ENCODE data around the gene NRDC.
A peak's percentile ranks its signal among the peaks of the same experiment; 100 is the strongest.
"Not testable (repeated sequence)": the region's sequence is repeated elsewhere in the genome, so short reads cannot be mapped to it uniquely, and the experiment has no call there.

The NRDC gene

DNA sequence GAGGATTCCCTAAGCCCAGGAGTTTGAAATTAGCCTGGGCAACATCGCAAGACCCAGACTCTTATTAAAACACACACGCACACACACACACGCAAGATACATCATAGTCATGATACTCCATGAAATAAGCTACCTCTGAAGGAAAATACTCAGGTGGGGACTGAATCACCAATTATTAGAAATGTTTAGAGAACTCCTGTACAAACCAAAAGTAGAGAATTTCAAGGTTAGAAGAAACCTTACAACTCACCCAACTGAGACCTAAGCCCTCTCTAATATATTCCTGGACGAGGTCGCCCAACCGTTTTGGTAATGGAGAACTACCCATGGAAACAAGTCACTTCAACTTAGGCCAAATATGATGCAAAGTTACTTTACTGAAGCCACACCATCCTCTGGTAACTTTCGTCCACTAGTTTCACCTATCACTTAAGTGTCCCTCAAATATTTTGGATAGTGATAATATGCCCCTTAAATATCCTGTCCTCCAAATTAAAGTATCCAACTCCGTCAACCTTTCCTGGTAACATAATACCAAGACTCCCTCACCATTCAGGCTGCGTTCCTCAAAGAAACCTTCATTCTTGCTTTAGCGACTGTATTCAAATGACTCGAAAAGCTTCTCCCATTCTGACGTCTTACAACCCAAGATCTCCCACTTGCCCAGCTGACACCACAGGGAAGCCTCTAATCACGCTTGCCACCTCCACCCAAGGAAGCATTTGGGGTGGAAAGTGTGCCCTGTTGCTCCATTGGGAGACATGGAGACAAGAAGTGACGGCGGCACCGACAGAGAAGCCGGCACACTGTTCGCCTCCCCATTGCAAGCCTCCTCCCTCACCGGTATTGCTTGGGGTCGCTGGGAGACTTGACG is 856 bp downstream of the NRDC start:
- Histone ChIP-seq H3K9me3 (no peaks in the 10 kb centered on the region), H3K27me3 (peaks cover 27% of the 10 kb centered on the region), H3K27ac (peak overlapping the region; percentile 96), H3K36me3 (peaks cover 10% of the 10 kb centered on the region), H3K4me1 (ENCODE audit: control insufficient read depth in 1 of 2, insufficient read depth in 1 of 2, low read depth in 1 of 2, low read length in 1 of 2) (peaks cover 37 to 43% of the 10 kb centered on the region in 2 experiments), H3K4me3 (ENCODE audit: low read depth in 1 of 2, low read length in 1 of 2) (peak overlapping the region; percentile 81 to 91)
- TF ChIP-seq, protein P1, sequence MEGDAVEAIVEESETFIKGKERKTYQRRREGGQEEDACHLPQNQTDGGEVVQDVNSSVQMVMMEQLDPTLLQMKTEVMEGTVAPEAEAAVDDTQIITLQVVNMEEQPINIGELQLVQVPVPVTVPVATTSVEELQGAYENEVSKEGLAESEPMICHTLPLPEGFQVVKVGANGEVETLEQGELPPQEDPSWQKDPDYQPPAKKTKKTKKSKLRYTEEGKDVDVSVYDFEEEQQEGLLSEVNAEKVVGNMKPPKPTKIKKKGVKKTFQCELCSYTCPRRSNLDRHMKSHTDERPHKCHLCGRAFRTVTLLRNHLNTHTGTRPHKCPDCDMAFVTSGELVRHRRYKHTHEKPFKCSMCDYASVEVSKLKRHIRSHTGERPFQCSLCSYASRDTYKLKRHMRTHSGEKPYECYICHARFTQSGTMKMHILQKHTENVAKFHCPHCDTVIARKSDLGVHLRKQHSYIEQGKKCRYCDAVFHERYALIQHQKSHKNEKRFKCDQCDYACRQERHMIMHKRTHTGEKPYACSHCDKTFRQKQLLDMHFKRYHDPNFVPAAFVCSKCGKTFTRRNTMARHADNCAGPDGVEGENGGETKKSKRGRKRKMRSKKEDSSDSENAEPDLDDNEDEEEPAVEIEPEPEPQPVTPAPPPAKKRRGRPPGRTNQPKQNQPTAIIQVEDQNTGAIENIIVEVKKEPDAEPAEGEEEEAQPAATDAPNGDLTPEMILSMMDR (IDR thresholded peaks at IDR 0.05), result no peak

DNA sequence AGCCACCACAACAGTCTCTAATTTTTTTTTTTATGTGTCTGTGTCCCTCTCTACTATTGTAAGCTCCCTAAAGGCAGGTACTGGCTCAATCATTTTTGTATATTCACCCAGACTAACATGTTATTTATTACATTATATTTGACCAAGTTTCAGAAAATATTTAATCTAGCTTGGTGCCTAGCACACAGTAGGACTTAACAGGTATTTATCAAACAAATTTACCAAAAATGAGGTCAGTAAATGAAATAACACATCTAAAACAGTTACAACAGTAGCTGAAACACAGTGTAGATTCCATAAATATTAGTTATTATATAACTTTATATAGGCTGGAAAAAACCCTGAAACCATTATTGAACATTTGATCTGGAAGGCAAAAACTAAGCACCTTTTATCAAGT is 2.7 kb downstream of the NRDC start:
- TF ChIP-seq, protein P1 (IDR thresholded peaks at IDR 0.05), result no peak
- Histone ChIP-seq H3K4me3 (ENCODE audit: low read depth in 1 of 2, low read length in 1 of 2) (peak overlapping the region in 1 of 2 experiments; percentile 81), H3K27ac (peak overlapping the region; percentile 4)

DNA sequence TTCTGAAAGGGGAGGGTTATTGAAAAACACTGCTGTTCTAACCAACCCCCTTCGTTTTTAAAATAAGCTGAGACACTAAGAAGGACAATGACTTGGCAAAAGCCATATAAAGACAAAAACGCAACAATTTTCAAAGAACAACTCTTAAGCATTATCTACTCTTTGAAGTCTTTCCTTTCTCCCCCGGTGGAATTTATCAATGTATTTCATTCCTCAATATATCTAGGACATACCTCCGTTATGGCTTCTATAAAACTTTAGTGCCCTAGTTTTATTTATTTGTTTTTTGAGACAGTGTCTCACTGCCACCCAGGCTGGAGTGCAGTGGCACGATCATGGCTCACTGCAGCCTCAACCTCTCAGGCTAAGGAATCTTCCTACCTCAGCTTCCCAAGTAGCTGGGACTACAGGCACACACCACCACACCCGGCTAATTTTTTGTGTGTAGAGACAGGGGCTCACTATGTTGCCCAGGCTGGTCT is 3.2 kb downstream of the NRDC start:
- peaks cover 15% of the 10 kb centered on the region for H3K36me3 ChIP-seq
- H3K9me3 ChIP-seq, result no peaks in the 10 kb centered on the region
- H3K4me3 ChIP-seq (ENCODE audit: low read depth in 1 of 2, low read length in 1 of 2), result peak overlapping the region in 1 of 2 experiments; percentile 0
- H3K27ac ChIP-seq, result peak overlapping the region; percentile 44
- TF ChIP-seq, protein P1 (IDR thresholded peaks at IDR 0.05), result no peak
- peaks cover 37 to 50% of the 10 kb centered on the region in 2 experiments for H3K4me1 ChIP-seq (ENCODE audit: control insufficient read depth in 1 of 2, insufficient read depth in 1 of 2, low read depth in 1 of 2, low read length in 1 of 2)
- H3K27me3 ChIP-seq, result peaks cover 4% of the 10 kb centered on the region

More for the DNA sequence above, 2.7 kb downstream of the NRDC start:
- Histone ChIP-seq H3K4me1 (ENCODE audit: control insufficient read depth in 1 of 2, insufficient read depth in 1 of 2, low read depth in 1 of 2, low read length in 1 of 2) (peaks cover 37 to 50% of the 10 kb centered on the region in 2 experiments), H3K36me3 (peaks cover 15% of the 10 kb centered on the region), H3K27me3 (peaks cover 9% of the 10 kb centered on the region), H3K9me3 (no peaks in the 10 kb centered on the region)

DNA sequence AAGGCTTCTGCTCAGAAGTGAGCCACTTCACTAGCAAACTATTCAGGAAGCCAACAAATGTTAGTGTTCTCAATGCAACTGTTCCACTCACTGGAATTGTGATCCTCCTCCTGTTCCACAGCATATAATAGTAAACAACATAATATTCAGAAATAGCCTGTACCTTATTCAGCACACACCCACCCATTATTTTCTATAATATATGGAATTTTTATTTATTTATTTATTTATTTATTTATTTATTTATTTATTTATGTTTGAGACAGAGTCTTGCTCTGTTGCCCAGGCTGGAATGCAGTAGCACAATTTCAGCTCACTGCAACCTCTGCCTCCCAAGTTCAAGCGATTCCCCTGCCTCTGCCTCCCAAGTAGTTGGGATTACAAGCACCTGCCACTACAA is 5.3 kb downstream of the NRDC start:
- not testable (repeated sequence) for H3K9me3 ChIP-seq; H3K4me3 ChIP-seq (ENCODE audit: low read depth in 1 of 2, low read length in 1 of 2); H3K27me3 ChIP-seq
- H3K4me1 ChIP-seq (ENCODE audit: control insufficient read depth in 1 of 2, insufficient read depth in 1 of 2, low read depth in 1 of 2, low read length in 1 of 2), result peaks cover 30 to 43% of the 10 kb centered on the region in 2 experiments
- H3K27ac ChIP-seq, result peak overlapping the region; percentile 9
- peaks cover 15% of the 10 kb centered on the region for H3K36me3 ChIP-seq

DNA sequence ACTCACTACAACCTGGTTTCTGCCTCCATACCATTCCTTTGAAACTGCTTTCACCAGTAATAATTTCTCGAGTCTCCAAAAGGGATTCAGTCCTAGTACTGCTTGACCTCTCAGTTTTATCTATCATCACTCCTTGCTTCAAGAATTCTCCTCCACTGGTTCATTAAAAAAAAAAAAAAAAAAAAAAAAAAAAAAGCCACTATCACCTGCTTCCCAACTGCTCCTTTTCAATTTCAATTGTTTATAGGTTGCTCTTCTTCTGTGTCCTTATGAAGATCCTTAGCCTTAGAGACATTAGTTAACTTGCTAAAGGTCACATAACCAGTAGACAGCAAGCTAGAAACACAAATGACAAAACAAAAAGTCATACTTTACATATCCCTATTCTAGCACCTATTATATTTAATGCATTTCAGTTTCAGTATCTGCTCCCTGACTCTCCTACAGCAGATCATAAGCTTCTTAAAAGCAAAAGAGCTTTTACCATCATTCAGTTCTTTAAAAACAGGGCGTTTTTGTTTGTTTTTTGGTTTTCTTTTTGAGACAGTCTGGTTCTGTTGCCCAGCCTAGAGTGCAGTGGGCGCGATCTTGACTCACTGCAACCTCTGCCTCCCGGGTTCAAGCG is 7.1 kb downstream of the NRDC start:
- no peak overlapping the region for H3K4me3 ChIP-seq (ENCODE audit: low read depth in 1 of 2, low read length in 1 of 2)
- H3K4me1 ChIP-seq (ENCODE audit: control insufficient read depth in 1 of 2, insufficient read depth in 1 of 2, low read depth in 1 of 2, low read length in 1 of 2), result peaks cover 14 to 30% of the 10 kb centered on the region in 2 experiments
- peak overlapping the region; percentile 35 for H3K27ac ChIP-seq
- H3K27me3 ChIP-seq, result no peaks in the 10 kb centered on the region
- TF ChIP-seq, protein P1 (IDR thresholded peaks at IDR 0.05), result no peak
- no peaks in the 10 kb centered on the region for H3K9me3 ChIP-seq
- H3K36me3 ChIP-seq, result peaks cover 15% of the 10 kb centered on the region
